Central memory CD8-positive, alpha-beta T cell (primary cell): Measurements from ENCODE around the gene LILRB4.
"Not testable (repeated sequence)": the region's sequence is repeated elsewhere in the genome, so short reads cannot be mapped to it uniquely, and the experiment has no call there.

Experiments
- ATAC-seq: fragments of 150-1000 bp; cut with Tn5 transposase; replicated peaks from 2 replicates; pipeline ENCODE4 v1.10.0; 2022; ENCODE audit warnings: mild to moderate bottlenecking, moderate FRiP score, moderate number of reproducible peaks; ENCODE audit not compliant: poor library complexity, severe bottlenecking; ENCODE audit errors: extremely low read depth
- DNase-seq, 2 donors: peaks; one replicate each; pipeline ENCODE4 v3.0.0; 2021; ENCODE audit warnings: low spot score in 2 of 2
- H3K27ac Mint-ChIP-seq: one replicate; pipeline ENCODE4 v1.8.0; 2022; ENCODE audit warnings: low read depth, mild to moderate bottlenecking, moderate library complexity, mixed read lengths
- H3K27me3 Mint-ChIP-seq: one replicate; pipeline ENCODE4 v1.8.0; 2022; ENCODE audit warnings: mixed read lengths
- H3K36me3 Mint-ChIP-seq: one replicate; pipeline ENCODE4 v1.8.0; 2022; ENCODE audit warnings: mild to moderate bottlenecking, moderate library complexity, mixed read lengths; ENCODE audit not compliant: insufficient read depth
- H3K4me1 Mint-ChIP-seq: one replicate; pipeline ENCODE4 v1.8.0; 2022; ENCODE audit warnings: mixed read lengths
- H3K4me3 Mint-ChIP-seq: one replicate; pipeline ENCODE4 v1.8.0; 2022; ENCODE audit warnings: mild to moderate bottlenecking, moderate library complexity, mixed read lengths
- H3K9me3 Mint-ChIP-seq: one replicate; pipeline ENCODE4 v1.8.0; 2022; ENCODE audit warnings: mixed read lengths

LILRB4 gene

GRCh38 chr19:54709212-54709948 lies 46.6 kb downstream of the LILRB4 start:
- peaks cover 16% of the 10 kb centered on the region for H3K27me3 Mint-ChIP-seq
- H3K4me3 Mint-ChIP-seq = no peak overlapping the region
- ATAC-seq = no peak
- no peak overlapping the region for H3K27ac Mint-ChIP-seq
- H3K4me1 Mint-ChIP-seq = peaks cover 27% of the 10 kb centered on the region
- no peaks in the 10 kb centered on the region for H3K36me3 Mint-ChIP-seq
- no peaks in the 10 kb centered on the region for H3K9me3 Mint-ChIP-seq
- no peak for DNase-seq

GRCh38 chr19:54709956-54710355 lies 47.2 kb downstream of the LILRB4 start:
- not testable (repeated sequence) for H3K36me3 Mint-ChIP-seq, H3K4me3 Mint-ChIP-seq, H3K9me3 Mint-ChIP-seq, ATAC-seq, DNase-seq, H3K27ac Mint-ChIP-seq
- Mint-ChIP-seq H3K27me3 (peaks cover 16% of the 10 kb centered on the region), H3K4me1 (peaks cover 27% of the 10 kb centered on the region)
